ENCODE results near the gene SAA4. TPM values are rescaled to one million over a fixed set of nuclear protein-coding genes. Genes with fewer than 3 reads are reported as not detected.
A peak's percentile ranks its signal among the peaks of the same experiment; 100 is the strongest.
"Not testable (repeated sequence)": the region's sequence is repeated elsewhere in the genome, so short reads cannot be mapped to it uniquely, and the experiment has no call there.

SAA4 gene
- total and polyA plus RNA-seq, 8 donors, result 1.6 TPM; not detected in 7

DNA sequence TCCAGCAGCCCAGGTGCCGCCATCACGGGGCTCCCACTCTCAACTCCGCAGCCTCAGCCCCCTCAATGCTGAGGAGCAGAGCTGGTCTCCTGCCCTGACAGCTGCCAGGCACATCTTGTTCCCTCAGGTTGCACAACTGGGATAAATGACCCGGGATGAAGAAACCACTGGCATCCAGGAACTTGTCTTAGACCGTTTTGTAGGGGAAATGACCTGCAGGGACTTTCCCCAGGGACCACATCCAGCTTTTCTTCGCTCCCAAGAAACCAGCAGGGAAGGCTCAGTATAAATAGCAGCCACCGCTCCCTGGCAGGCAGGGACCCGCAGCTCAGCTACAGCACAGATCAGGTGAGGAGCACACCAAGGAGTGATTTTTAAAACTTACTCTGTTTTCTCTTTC, 29.3 kb upstream of the SAA4 start, which contains the start of gene SAA1:
Gene SAA1 (plus strand): TSS at position 316 of the 400 bp plus-strand sequence. CDS start 624 bp downstream, outside the sequence.
- no peak within 1 kb of the TSS for H3K27ac ChIP-seq
- no peaks in the 10 kb centered on the region for H3K36me3 ChIP-seq
- no peak within 1 kb of the TSS for H3K4me3 ChIP-seq
- TF ChIP-seq EP300 (IDR thresholded peaks at IDR 0.05) (no peak), POLR2AphosphoS5 (IDR thresholded peaks at IDR 0.05) (peak in 1 of 3 donors; percentile 13)
- no peaks in the 10 kb centered on the region for H3K9me3 ChIP-seq
- intact Hi-C loops (cut with DNase I; ENCODE audit: low total_unique reads), result no loop called here
- no peak for DNase-seq
- 47 to 77% (median 61%) methylated on average over 8 of the region's 8 CpGs for WGBS, 5 donors
- peaks cover 0 to 7% (median 0%) of the 10 kb centered on the region in 4 donors for H3K4me1 ChIP-seq
- no peaks in the 10 kb centered on the region for H3K27me3 ChIP-seq

DNA sequence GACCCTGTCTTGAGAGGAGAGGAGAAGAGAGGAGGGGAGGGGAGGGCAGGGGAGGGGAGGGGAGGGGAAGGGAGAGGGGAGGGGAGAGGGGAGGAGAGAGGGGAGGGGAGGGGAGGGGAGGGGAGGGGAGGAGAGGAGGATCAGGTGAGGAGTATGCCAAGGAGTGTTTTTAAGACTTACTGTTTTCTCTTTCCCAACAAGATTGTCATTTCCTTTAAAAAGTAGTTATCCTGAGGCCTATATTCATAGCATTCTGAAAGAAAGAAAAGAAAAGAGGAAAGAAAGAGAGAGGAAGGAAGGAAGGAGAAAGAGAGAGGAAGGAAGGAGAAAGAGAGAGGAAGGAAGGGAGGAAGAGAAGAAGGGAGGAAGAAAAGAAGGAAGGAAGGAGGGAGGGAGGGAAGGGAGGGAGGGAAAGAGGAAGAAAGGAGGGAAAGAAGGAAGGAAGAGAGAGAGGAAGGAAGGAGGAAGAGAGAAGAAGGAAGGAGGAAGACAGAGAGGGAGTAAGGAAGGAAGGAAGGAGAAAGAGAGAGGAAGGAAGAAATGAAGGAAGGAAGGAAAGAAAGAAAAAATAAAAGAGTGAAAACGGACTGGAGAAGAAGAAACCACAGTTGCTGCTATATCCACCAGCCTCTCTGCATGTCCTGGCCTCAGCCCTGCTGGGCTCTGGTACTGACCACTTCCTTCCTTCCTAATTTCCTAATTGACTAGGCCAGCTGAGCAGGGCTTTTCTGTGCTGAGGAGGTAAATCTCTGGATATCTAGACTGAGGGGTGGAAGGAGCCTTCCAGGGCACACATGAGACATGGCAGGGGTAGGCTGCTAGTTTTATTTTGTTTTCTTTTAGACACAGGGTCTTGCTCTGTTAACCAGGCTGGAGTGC, 28.3 kb upstream of the SAA4 start:
- no peak overlapping the region for H3K27ac ChIP-seq

DNA sequence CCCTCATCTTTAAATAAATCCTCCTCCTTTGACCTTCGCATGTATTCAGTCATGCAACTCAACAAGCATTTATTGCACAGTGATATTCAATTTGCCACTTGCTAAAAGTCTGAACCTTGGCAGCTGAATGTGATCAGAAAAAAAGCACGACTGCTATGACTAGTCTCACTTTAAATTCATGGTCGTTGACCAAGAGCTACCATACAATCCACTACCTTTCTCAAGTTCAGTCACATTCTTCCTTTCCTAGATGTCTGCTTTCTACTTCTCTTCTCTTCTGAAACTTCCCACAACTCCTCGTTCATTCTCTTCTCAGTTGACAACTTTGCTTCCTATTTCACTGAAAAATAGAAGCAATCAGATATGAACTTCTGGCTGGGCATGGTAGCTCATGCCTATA, 27.4 kb upstream of the SAA4 start:
- Histone ChIP-seq H3K36me3 (no peaks in the 10 kb centered on the region), H3K4me3 (no peak overlapping the region), H3K9me3 (no peaks in the 10 kb centered on the region), H3K27me3 (no peaks in the 10 kb centered on the region), H3K4me1 (peaks cover 0 to 7% (median 3%) of the 10 kb centered on the region in 4 donors), H3K27ac (no peak overlapping the region)
- 63 to 81% (median 80%) methylated on average over 4 of the region's 4 CpGs for WGBS, 5 donors
- TF ChIP-seq POLR2AphosphoS5 (IDR thresholded peaks at IDR 0.05) (no peak), POLR2A (IDR thresholded peaks at IDR 0.05) (no peak), EP300 (IDR thresholded peaks at IDR 0.05) (no peak)
- TF ChIP-seq, protein P1, sequence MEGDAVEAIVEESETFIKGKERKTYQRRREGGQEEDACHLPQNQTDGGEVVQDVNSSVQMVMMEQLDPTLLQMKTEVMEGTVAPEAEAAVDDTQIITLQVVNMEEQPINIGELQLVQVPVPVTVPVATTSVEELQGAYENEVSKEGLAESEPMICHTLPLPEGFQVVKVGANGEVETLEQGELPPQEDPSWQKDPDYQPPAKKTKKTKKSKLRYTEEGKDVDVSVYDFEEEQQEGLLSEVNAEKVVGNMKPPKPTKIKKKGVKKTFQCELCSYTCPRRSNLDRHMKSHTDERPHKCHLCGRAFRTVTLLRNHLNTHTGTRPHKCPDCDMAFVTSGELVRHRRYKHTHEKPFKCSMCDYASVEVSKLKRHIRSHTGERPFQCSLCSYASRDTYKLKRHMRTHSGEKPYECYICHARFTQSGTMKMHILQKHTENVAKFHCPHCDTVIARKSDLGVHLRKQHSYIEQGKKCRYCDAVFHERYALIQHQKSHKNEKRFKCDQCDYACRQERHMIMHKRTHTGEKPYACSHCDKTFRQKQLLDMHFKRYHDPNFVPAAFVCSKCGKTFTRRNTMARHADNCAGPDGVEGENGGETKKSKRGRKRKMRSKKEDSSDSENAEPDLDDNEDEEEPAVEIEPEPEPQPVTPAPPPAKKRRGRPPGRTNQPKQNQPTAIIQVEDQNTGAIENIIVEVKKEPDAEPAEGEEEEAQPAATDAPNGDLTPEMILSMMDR (IDR thresholded peaks at IDR 0.05), result no peak
- intact Hi-C loops (cut with DNase I; ENCODE audit: low total_unique reads), result no loop called here
- DNase-seq, result no peak

More for the DNA sequence above, 28.3 kb upstream of the SAA4 start:
- TF ChIP-seq POLR2A (IDR thresholded peaks at IDR 0.05) (no peak), EP300 (IDR thresholded peaks at IDR 0.05) (no peak), POLR2AphosphoS5 (IDR thresholded peaks at IDR 0.05) (no peak)
- TF ChIP-seq, protein P1 (IDR thresholded peaks at IDR 0.05), result no peak
- Histone ChIP-seq H3K4me3 (no peak overlapping the region), H3K27me3 (no peaks in the 10 kb centered on the region), H3K9me3 (no peaks in the 10 kb centered on the region), H3K36me3 (no peaks in the 10 kb centered on the region), H3K4me1 (peaks cover 0 to 7% (median 0%) of the 10 kb centered on the region in 4 donors)
- 61 to 80% (median 69%) methylated on average over 1 of the region's 1 CpG for WGBS, 5 donors
- intact Hi-C loops (cut with DNase I; ENCODE audit: low total_unique reads), result no loop called here
- no peak for DNase-seq

DNA sequence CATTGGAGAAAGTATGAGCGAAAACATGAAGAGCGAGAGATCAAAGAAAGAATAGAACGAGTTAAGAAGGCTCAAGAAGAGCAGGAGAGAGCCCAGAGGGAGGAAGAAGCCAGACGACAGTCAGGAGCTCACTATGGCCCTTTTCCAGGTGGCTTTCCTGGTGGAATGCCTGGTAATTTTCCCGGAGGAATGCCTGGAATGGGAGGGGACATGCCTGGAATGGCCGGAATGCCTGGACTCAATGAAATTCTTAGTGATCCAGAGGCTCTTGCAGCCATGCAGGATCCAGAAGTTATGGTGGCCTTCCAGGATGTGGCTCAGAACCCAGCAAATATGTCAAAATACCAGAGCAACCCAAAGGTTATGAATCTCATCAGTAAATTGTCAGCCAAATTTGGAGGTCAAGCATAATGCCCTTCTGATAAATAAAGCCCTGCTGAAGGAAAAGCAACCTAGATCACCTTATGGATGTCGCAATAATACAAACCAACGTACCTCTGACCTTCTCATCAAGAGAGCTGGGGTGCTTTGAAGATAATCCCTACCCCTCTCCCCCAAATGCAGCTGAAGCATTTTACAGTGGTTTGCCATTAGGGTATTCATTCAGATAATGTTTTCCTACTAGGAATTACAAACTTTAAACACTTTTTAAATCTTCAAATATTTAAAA, 26.2 kb upstream of the SAA4 start:
- H3K9me3 ChIP-seq; H3K27me3 ChIP-seq; DNase-seq; H3K36me3 ChIP-seq; H3K4me1 ChIP-seq; H3K27ac ChIP-seq; H3K4me3 ChIP-seq; intact Hi-C loops (cut with DNase I; ENCODE audit: low total_unique reads): not testable (repeated sequence)
- 67 to 74% (median 72%) methylated on average over 8 of the region's 8 CpGs for WGBS, 5 donors

DNA sequence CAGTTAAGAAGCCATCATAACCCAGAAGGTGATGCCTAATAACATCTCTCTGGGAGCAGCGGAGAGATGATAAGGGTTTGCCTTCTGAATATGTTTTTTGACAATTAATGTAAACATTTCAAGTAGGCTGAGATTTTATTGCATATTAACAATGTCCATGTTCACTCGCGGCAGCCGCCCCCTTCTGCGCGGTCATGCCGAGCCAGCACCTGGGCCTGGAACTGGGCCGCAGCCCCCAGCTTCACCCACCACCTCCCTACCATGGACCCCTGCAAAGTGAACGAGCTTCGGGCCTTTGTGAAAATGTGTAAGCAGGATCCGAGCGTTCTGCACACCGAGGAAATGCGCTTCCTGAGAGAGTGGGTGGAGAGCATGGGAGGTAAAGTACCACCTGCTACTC, 25.1 kb upstream of the SAA4 start:
- WGBS, 5 donors, result 95 to 97% (median 96%) methylated on average over 14 of the region's 14 CpGs
- Histone ChIP-seq H3K9me3 (no peaks in the 10 kb centered on the region), H3K4me1 (peaks cover 0 to 7% (median 3%) of the 10 kb centered on the region in 4 donors), H3K4me3 (no peak overlapping the region), H3K27me3 (no peaks in the 10 kb centered on the region), H3K27ac (no peak overlapping the region), H3K36me3 (no peaks in the 10 kb centered on the region)
- no peak for DNase-seq
- intact Hi-C loops (cut with DNase I; ENCODE audit: low total_unique reads), result no loop called here
- TF ChIP-seq EP300 (IDR thresholded peaks at IDR 0.05), result no peak
- TF ChIP-seq POLR2AphosphoS5 (IDR thresholded peaks at IDR 0.05), result no peak
- no peak for TF ChIP-seq POLR2A (IDR thresholded peaks at IDR 0.05)
- TF ChIP-seq, protein P1 (IDR thresholded peaks at IDR 0.05), result no peak
